Progenitor cell of endocrine pancreas (in vitro differentiated cells): ENCODE measurements around the gene SCYL1. TPM values are rescaled to one million over a fixed set of nuclear protein-coding genes. Genes with fewer than 3 reads are reported as not detected.

ENCODE experiments used
- DNase-seq: peaks from one replicate; pipeline ENCODE4 v3.0.0; 2021; ENCODE audit warnings: low spot score; ENCODE audit not compliant: unreplicated experiment
- H3K27ac Mint-ChIP-seq: 2 replicates; pipeline ENCODE4 v1.8.0; 2021; ENCODE audit warnings: mild to moderate bottlenecking, moderate library complexity, mixed read lengths
- H3K27me3 Mint-ChIP-seq: 2 replicates; pipeline ENCODE4 v1.8.0; 2021; ENCODE audit warnings: mixed read lengths
- H3K36me3 Mint-ChIP-seq: 2 replicates; pipeline ENCODE4 v1.8.0; 2022; ENCODE audit warnings: mixed read lengths; ENCODE audit not compliant: insufficient read depth
- H3K4me1 Mint-ChIP-seq: 2 replicates; pipeline ENCODE4 v1.8.0; 2021; ENCODE audit warnings: low read depth, mixed read lengths
- H3K4me3 Mint-ChIP-seq: 2 replicates; pipeline ENCODE4 v1.8.0; 2021; ENCODE audit warnings: low read depth, mild to moderate bottlenecking, moderate library complexity, mixed read lengths
- H3K9me3 Mint-ChIP-seq: 2 replicates; pipeline ENCODE4 v1.8.0; 2021; ENCODE audit warnings: low read depth, mixed read lengths
- CTCF ChIP-seq: fragments of 200-600 bp; sonication (generic); IDR thresholded peaks from one replicate; pipeline ENCODE4 v1.5.0; 2021; ENCODE audit warnings: antibody characterized with exemption, mild to moderate bottlenecking; ENCODE audit not compliant: unreplicated experiment
- total RNA-seq: library from RNA; stranded (reverse); gene quantifications from 2 replicates; pipeline ENCODE4 v1.2.1, GENCODE V29; 2021

Gene SCYL1
- total RNA-seq, 1 donor from 2014 or later: 61.4 TPM

- Mint-ChIP-seq H3K9me3 (no peaks in the 10 kb centered on the region), H3K4me1 (peaks cover 25% of the 10 kb centered on the region), H3K36me3 (no peaks in the 10 kb centered on the region), H3K4me3 (peak overlapping the region; percentile 19), H3K27me3 (no peaks in the 10 kb centered on the region), H3K27ac (peak overlapping the region; percentile 91)
- TF ChIP-seq CTCF: peak; percentile 32
- no peak for DNase-seq
These were observed 45.4 kb upstream of the SCYL1 start for GRCh38 chr11:65479184-65480145.

- no peak overlapping the region for H3K27ac Mint-ChIP-seq
- no peak for DNase-seq
- H3K36me3 Mint-ChIP-seq: no peaks in the 10 kb centered on the region
- H3K9me3 Mint-ChIP-seq: no peaks in the 10 kb centered on the region
- H3K27me3 Mint-ChIP-seq: no peaks in the 10 kb centered on the region
- no peak for TF ChIP-seq CTCF
- H3K4me3 Mint-ChIP-seq: no peak overlapping the region
- peaks cover 27% of the 10 kb centered on the region for H3K4me1 Mint-ChIP-seq
These were observed 42.5 kb upstream of the SCYL1 start for GRCh38 chr11:65482306-65482850.

GRCh38 chr11:65485920-65486219 is 39.0 kb upstream of the SCYL1 start:
- Mint-ChIP-seq H3K36me3 (no peaks in the 10 kb centered on the region), H3K4me1 (peaks cover 42% of the 10 kb centered on the region), H3K27ac (peak overlapping the region; percentile 41), H3K4me3 (no peak overlapping the region), H3K27me3 (no peaks in the 10 kb centered on the region), H3K9me3 (no peaks in the 10 kb centered on the region)
- TF ChIP-seq CTCF: no peak
- no peak for DNase-seq

GRCh38 chr11:65486570-65487466 is 38.1 kb upstream of the SCYL1 start:
- no peak for DNase-seq
- H3K36me3 Mint-ChIP-seq: no peaks in the 10 kb centered on the region
- peak overlapping the region; percentile 98 for H3K27ac Mint-ChIP-seq
- H3K9me3 Mint-ChIP-seq: no peaks in the 10 kb centered on the region
- no peak overlapping the region for H3K4me3 Mint-ChIP-seq
- H3K4me1 Mint-ChIP-seq: peaks cover 51% of the 10 kb centered on the region
- no peak for TF ChIP-seq CTCF
- no peaks in the 10 kb centered on the region for H3K27me3 Mint-ChIP-seq
